H9 (cell line): ENCODE data around the gene MMP23B. TPM values are rescaled to one million over a fixed set of nuclear protein-coding genes. Genes with fewer than 3 reads are reported as not detected.
"Not testable (repeated sequence)": the region's sequence is repeated elsewhere in the genome, so short reads cannot be mapped to it uniquely, and the experiment has no call there.

Experiments
- DNase-seq: peaks from one replicate; pipeline ENCODE4 v3.0.0-alpha.2; 2017
- H2AFZ ChIP-seq: one replicate; pipeline ENCODE4 v1.6.1; 2013; ENCODE audit warnings: mild to moderate bottlenecking, low read length, control low read depth, moderate library complexity
- H2AK5ac ChIP-seq: 2 replicates; pipeline ENCODE4 v1.6.1; 2013; ENCODE audit warnings: low read length, control low read depth, mixed read lengths; ENCODE audit not compliant: insufficient read length
- H2BK120ac ChIP-seq: one replicate; pipeline ENCODE4 v1.6.1; 2013; ENCODE audit warnings: low read depth, mild to moderate bottlenecking, low read length, control low read depth, inconsistent platforms; ENCODE audit not compliant: poor library complexity, severe bottlenecking
- H2BK12ac ChIP-seq: 2 replicates; pipeline ENCODE4 v1.6.1; 2013; ENCODE audit warnings: low read length, control low read depth, mixed read lengths, low read depth; ENCODE audit not compliant: insufficient read length
- H2BK15ac ChIP-seq: 2 replicates; pipeline ENCODE4 v1.6.1; 2013; ENCODE audit warnings: low read depth, low read length, control low read depth
- H2BK20ac ChIP-seq: one replicate; pipeline ENCODE4 v1.6.1; 2013; ENCODE audit warnings: low read depth, mild to moderate bottlenecking, low read length, control low read depth, inconsistent platforms; ENCODE audit not compliant: poor library complexity, severe bottlenecking
- H2BK5ac ChIP-seq: 2 replicates; pipeline ENCODE4 v1.6.1; 2013; ENCODE audit warnings: low read length, control low read depth, mixed read lengths; ENCODE audit not compliant: insufficient read length
- H3K14ac ChIP-seq: 2 replicates; pipeline ENCODE4 v1.6.1; 2013; ENCODE audit warnings: low read length, control low read depth; ENCODE audit not compliant: insufficient read depth
- H3K18ac ChIP-seq: 2 replicates; pipeline ENCODE4 v1.6.1; 2013; ENCODE audit warnings: low read depth, mild to moderate bottlenecking, mixed read lengths, low read length, control low read depth; ENCODE audit not compliant: insufficient read length
- H3K23ac ChIP-seq: 2 replicates; pipeline ENCODE4 v1.6.1; 2013; ENCODE audit warnings: low read length, control low read depth, mixed read lengths, low read depth; ENCODE audit not compliant: insufficient read length
- H3K23me2 ChIP-seq: 2 replicates; pipeline ENCODE4 v1.6.1; 2013; ENCODE audit warnings: low read depth, mild to moderate bottlenecking, mixed read lengths, low read length, control low read depth; ENCODE audit not compliant: insufficient read length, poor library complexity, severe bottlenecking
- H3K27ac ChIP-seq: 2 replicates; pipeline ENCODE4 v1.5.1; 2013; ENCODE audit warnings: low read length, control low read depth, mixed read lengths, low read depth; ENCODE audit not compliant: insufficient read length
- H3K27me3 ChIP-seq: 2 replicates; pipeline ENCODE4 v1.6.1; 2013; ENCODE audit warnings: low read length, control low read depth, inconsistent platforms; ENCODE audit not compliant: insufficient read depth
- H3K4ac ChIP-seq: 2 replicates; pipeline ENCODE4 v1.6.1; 2013; ENCODE audit warnings: low read depth, mild to moderate bottlenecking, control low read depth, inconsistent platforms, low read length, moderate library complexity
- H3K4me1 ChIP-seq: 2 replicates; pipeline ENCODE4 v1.6.1; 2013; ENCODE audit warnings: low read length, control low read depth, inconsistent platforms; ENCODE audit not compliant: insufficient read depth
- H3K4me2 ChIP-seq: 2 replicates; pipeline ENCODE4 v1.6.1; 2013; ENCODE audit warnings: low read length, control low read depth, mixed read lengths; ENCODE audit not compliant: insufficient read length, insufficient read depth
- H3K56ac ChIP-seq: 2 replicates; pipeline ENCODE4 v1.6.1; 2013; ENCODE audit warnings: low read depth, mild to moderate bottlenecking, mixed read lengths, low read length, control low read depth; ENCODE audit not compliant: insufficient read length
- H3K79me1 ChIP-seq: 2 replicates; pipeline ENCODE4 v1.6.1; 2013; ENCODE audit warnings: low read depth, mild to moderate bottlenecking, moderate library complexity, low read length, control low read depth, inconsistent platforms; ENCODE audit not compliant: insufficient read depth, poor library complexity, severe bottlenecking
- H3K79me2 ChIP-seq: 2 replicates; pipeline ENCODE4 v1.6.1; 2013; ENCODE audit warnings: low read length, control low read depth, inconsistent platforms; ENCODE audit not compliant: insufficient read depth
- H3K9ac ChIP-seq: 2 replicates; pipeline ENCODE4 v1.6.1; 2013; ENCODE audit warnings: low read length, control low read depth, mixed read lengths; ENCODE audit not compliant: insufficient read length; ENCODE audit errors: extremely low read depth
- H3K9me3 ChIP-seq: one replicate; pipeline ENCODE4 v1.6.1; 2013; ENCODE audit warnings: low read depth, low read length, inconsistent platforms; ENCODE audit not compliant: control insufficient read depth
- H3T11ph ChIP-seq: one replicate; pipeline ENCODE4 v1.6.1; 2013; ENCODE audit warnings: mild to moderate bottlenecking, low read length, control low read depth, inconsistent platforms
- H4K20me1 ChIP-seq: one replicate; pipeline ENCODE4 v1.6.1; 2013; ENCODE audit not compliant: control insufficient read depth, insufficient read length, insufficient read depth
- H4K5ac ChIP-seq: 2 replicates; pipeline ENCODE4 v1.6.1; 2013; ENCODE audit warnings: low read depth, mild to moderate bottlenecking, mixed read lengths, low read length, control low read depth; ENCODE audit not compliant: insufficient read length
- H4K8ac ChIP-seq: replicated peaks from 2 replicates; pipeline ENCODE4 v1.6.1; 2013; ENCODE audit warnings: low read length, control low read depth, mixed read lengths, low read depth; ENCODE audit not compliant: insufficient read length
- H4K91ac ChIP-seq: 2 replicates; pipeline ENCODE4 v1.6.1; 2013; ENCODE audit warnings: low read depth, mild to moderate bottlenecking, moderate library complexity, mixed read lengths, low read length, control low read depth; ENCODE audit not compliant: insufficient read length
- H3K27ac Mint-ChIP-seq, 3 experiments: 2 replicates in 2 of 3; 3 replicates in 1 of 3; pipeline ENCODE4 v1.8.0; 2020 to 2021; ENCODE audit warnings: mixed read lengths in 3 of 3, mild to moderate bottlenecking in 1 of 3, moderate library complexity in 1 of 3
- H3K27me3 Mint-ChIP-seq: 2 replicates; pipeline ENCODE4 v1.8.0; 2021; ENCODE audit warnings: low read depth, mild to moderate bottlenecking, moderate library complexity, mixed read lengths
- H3K36me3 Mint-ChIP-seq, 3 experiments: 2 replicates in 2 of 3; 3 replicates in 1 of 3; pipeline ENCODE4 v1.8.0; 2020 to 2021; ENCODE audit warnings: low read depth in 3 of 3, mixed read lengths in 3 of 3; ENCODE audit not compliant: insufficient read depth in 1 of 3
- H3K4me1 Mint-ChIP-seq, 2 experiments: 2 replicates each; pipeline ENCODE4 v1.8.0; 2020; ENCODE audit warnings: mixed read lengths in 2 of 2
- H3K4me3 Mint-ChIP-seq, 2 experiments: 2 replicates in 1 of 2; 3 replicates in 1 of 2; pipeline ENCODE4 v1.8.0; 2020 to 2021; ENCODE audit warnings: mild to moderate bottlenecking in 2 of 2, mixed read lengths in 2 of 2, moderate library complexity in 1 of 2
- H3K9me3 Mint-ChIP-seq, 2 experiments: 2 replicates in 1 of 2; 3 replicates in 1 of 2; pipeline ENCODE4 v1.8.0; 2020; ENCODE audit warnings: mild to moderate bottlenecking in 2 of 2, mixed read lengths in 2 of 2, moderate library complexity in 1 of 2
- WGBS: extraction: QIAGEN DNeasy Blood & Tissue Kit; methylation state at CpG from one replicate; pipeline ENCODE4 v1.1.7; 2013; ENCODE audit warnings: missing lambda C conversion rate, low lambda C conversion rate, mixed read lengths; ENCODE audit not compliant: insufficient read length; ENCODE audit errors: extremely low coverage; 5-methylcytosine and 5-hydroxymethylcytosine counted together
- total RNA-seq: library from RNA; stranded (reverse); gene quantifications from 2 replicates; pipeline ENCODE4 v1.2.1, GENCODE V29; 2021

Gene MMP23B
- total RNA-seq, 1 experiment from 2014 or later, result 12.5 TPM

GRCh38 chr1:1637479-1637875, 5.5 kb downstream of the MMP23B start:
- not testable (repeated sequence) for H3K56ac ChIP-seq, H2AFZ ChIP-seq, H2BK120ac ChIP-seq, H2BK20ac ChIP-seq, H3T11ph ChIP-seq, H4K20me1 ChIP-seq, H3K23me2 ChIP-seq, H3K9me3 Mint-ChIP-seq, H3K4ac ChIP-seq, H3K79me1 ChIP-seq, H3K14ac ChIP-seq, H2BK12ac ChIP-seq, H3K4me1 Mint-ChIP-seq, H3K9me3 ChIP-seq, H3K27ac Mint-ChIP-seq, H3K27me3 ChIP-seq, H3K4me2 ChIP-seq, H4K8ac ChIP-seq, H3K9ac ChIP-seq, H3K27me3 Mint-ChIP-seq, H3K4me1 ChIP-seq, H4K91ac ChIP-seq, H3K4me3 Mint-ChIP-seq, H3K18ac ChIP-seq, H3K79me2 ChIP-seq, H3K23ac ChIP-seq, H2BK15ac ChIP-seq, DNase-seq, H2AK5ac ChIP-seq, H4K5ac ChIP-seq, H2BK5ac ChIP-seq, H3K27ac ChIP-seq
- WGBS, result no CpG with 5 or more reads among the region's 14 CpGs
- H3K36me3 Mint-ChIP-seq, result peaks cover 4 to 10% (median 9%) of the 10 kb centered on the region in 3 experiments; a peak in 5 of 7 replicates

- no CpG with 5 or more reads among the region's 13 CpGs for WGBS
- not testable (repeated sequence) for H3K4me1 ChIP-seq, H3K23ac ChIP-seq, H3K23me2 ChIP-seq, H3K4me1 Mint-ChIP-seq, H2BK120ac ChIP-seq, H3K9me3 ChIP-seq, H3T11ph ChIP-seq, H3K27me3 ChIP-seq, H3K4me3 Mint-ChIP-seq, H3K27me3 Mint-ChIP-seq, H3K27ac ChIP-seq, H3K9me3 Mint-ChIP-seq, H3K4me2 ChIP-seq, H4K5ac ChIP-seq, H4K20me1 ChIP-seq, H3K9ac ChIP-seq, H2BK5ac ChIP-seq, H4K8ac ChIP-seq, H4K91ac ChIP-seq, H2AK5ac ChIP-seq, H3K4ac ChIP-seq, H2BK15ac ChIP-seq, H3K79me1 ChIP-seq, H2BK20ac ChIP-seq, H3K56ac ChIP-seq, H3K18ac ChIP-seq, H3K79me2 ChIP-seq, DNase-seq, H2AFZ ChIP-seq, H3K14ac ChIP-seq, H2BK12ac ChIP-seq, H3K27ac Mint-ChIP-seq
- H3K36me3 Mint-ChIP-seq, result peaks cover 5 to 12% (median 9%) of the 10 kb centered on the region in 3 experiments; a peak in 5 of 7 replicates
These were observed 6.6 kb downstream of the MMP23B start for GRCh38 chr1:1638528-1638927.
